ENCODE data around the gene SLC35F1.

SLC35F1 gene

GRCh38 chr6:118294906-118295305 is 387.8 kb downstream of the SLC35F1 start:
- no peaks in the 10 kb centered on the region for H3K4me1 ChIP-seq (ENCODE audit: control insufficient read depth, insufficient read depth, low read length)
- WGBS, 2 experiments = no CpG with 5 or more reads among the region's 1 CpG

GRCh38 chr6:118295336-118295735 is 388.3 kb downstream of the SLC35F1 start:
- no peaks in the 10 kb centered on the region for H3K36me3 ChIP-seq (ENCODE audit: control insufficient read depth, insufficient read depth, low read length)
- H3K27me3 ChIP-seq (ENCODE audit: control insufficient read depth, insufficient read depth, low read length, poor library complexity, severe bottlenecking) = no peaks in the 10 kb centered on the region
- H3K4me3 ChIP-seq (ENCODE audit: insufficient read depth, low read depth, low read length) = no peak overlapping the region
- H3K9me3 ChIP-seq (ENCODE audit: control insufficient read depth, low read length) = no peaks in the 10 kb centered on the region
- no peak overlapping the region for H3K27ac ChIP-seq (ENCODE audit: insufficient read depth, low read depth, low read length, poor library complexity, severe bottlenecking)
- no peaks in the 10 kb centered on the region for H3K4me1 ChIP-seq (ENCODE audit: control insufficient read depth, insufficient read depth, low read length)

More at GRCh38 chr6:118294906-118295305, 387.8 kb downstream of the SLC35F1 start:
- H3K4me3 ChIP-seq (ENCODE audit: insufficient read depth, low read depth, low read length) = no peak overlapping the region
- no peaks in the 10 kb centered on the region for H3K36me3 ChIP-seq (ENCODE audit: control insufficient read depth, insufficient read depth, low read length)
- no peaks in the 10 kb centered on the region for H3K27me3 ChIP-seq (ENCODE audit: control insufficient read depth, insufficient read depth, low read length, poor library complexity, severe bottlenecking)
- H3K9me3 ChIP-seq (ENCODE audit: control insufficient read depth, low read length) = no peaks in the 10 kb centered on the region
- H3K27ac ChIP-seq (ENCODE audit: insufficient read depth, low read depth, low read length, poor library complexity, severe bottlenecking) = no peak overlapping the region

DNA sequence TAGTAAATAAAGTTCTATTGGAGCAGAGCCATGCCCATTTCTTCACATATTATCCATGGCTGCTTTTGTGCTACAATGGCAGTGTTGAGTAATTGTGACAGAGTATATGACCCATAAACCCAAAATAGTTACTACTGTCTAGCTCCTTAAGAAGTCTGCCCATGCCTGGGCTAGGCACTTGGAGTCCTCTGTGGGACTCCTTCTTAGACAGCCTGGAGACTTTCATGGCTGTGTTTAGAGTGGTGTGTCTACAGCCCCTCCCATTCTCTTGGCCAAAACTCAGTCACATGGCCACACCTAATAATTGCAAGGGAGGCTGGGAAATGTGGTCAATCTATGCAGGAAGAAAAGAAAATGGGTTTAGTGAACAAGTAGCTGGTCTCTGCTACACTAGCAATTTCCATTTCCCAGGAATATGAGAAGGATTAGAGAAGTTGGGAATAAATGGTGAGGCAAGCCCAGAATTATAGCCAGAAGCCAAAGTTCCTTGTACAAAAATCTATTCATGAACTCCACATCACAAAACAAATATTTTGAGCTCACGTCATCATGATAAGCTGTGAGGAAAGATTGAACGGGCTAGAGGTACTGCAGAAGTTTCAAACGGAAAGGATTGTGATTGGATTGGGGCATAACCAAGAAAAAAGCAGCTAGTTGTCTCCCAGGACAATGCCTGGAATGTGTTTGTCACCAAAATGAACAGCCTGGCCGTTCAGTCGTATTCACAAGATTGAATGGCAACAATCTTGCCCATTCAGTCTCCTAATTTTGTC is 389.3 kb downstream of the SLC35F1 start:
- Histone ChIP-seq H3K4me3 (ENCODE audit: insufficient read depth, low read depth, low read length) (no peak overlapping the region), H3K4me1 (ENCODE audit: control insufficient read depth, insufficient read depth, low read length) (no peaks in the 10 kb centered on the region), H3K9me3 (ENCODE audit: control insufficient read depth, low read length) (no peaks in the 10 kb centered on the region), H3K36me3 (ENCODE audit: control insufficient read depth, insufficient read depth, low read length) (no peaks in the 10 kb centered on the region), H3K27ac (ENCODE audit: insufficient read depth, low read depth, low read length, poor library complexity, severe bottlenecking) (no peak overlapping the region), H3K27me3 (ENCODE audit: control insufficient read depth, insufficient read depth, low read length, poor library complexity, severe bottlenecking) (no peaks in the 10 kb centered on the region)
- WGBS, 2 experiments = 89 to 95% methylated on average over 5 of the region's 5 CpGs

- H3K4me3 ChIP-seq (ENCODE audit: insufficient read depth, low read depth, low read length) = no peak overlapping the region
- H3K36me3 ChIP-seq (ENCODE audit: control insufficient read depth, insufficient read depth, low read length) = no peaks in the 10 kb centered on the region
- WGBS, 2 experiments = 98 to 100% methylated on average over 2 of the region's 2 CpGs
- no peaks in the 10 kb centered on the region for H3K9me3 ChIP-seq (ENCODE audit: control insufficient read depth, low read length)
- H3K4me1 ChIP-seq (ENCODE audit: control insufficient read depth, insufficient read depth, low read length) = no peaks in the 10 kb centered on the region
- H3K27me3 ChIP-seq (ENCODE audit: control insufficient read depth, insufficient read depth, low read length, poor library complexity, severe bottlenecking) = no peaks in the 10 kb centered on the region
- H3K27ac ChIP-seq (ENCODE audit: insufficient read depth, low read depth, low read length, poor library complexity, severe bottlenecking) = no peak overlapping the region
Measured at GRCh38 chr6:118297821-118298220, 390.8 kb downstream of the SLC35F1 start.

- Histone ChIP-seq H3K36me3 (ENCODE audit: control insufficient read depth, insufficient read depth, low read length) (no peaks in the 10 kb centered on the region), H3K9me3 (ENCODE audit: control insufficient read depth, low read length) (no peaks in the 10 kb centered on the region), H3K4me1 (ENCODE audit: control insufficient read depth, insufficient read depth, low read length) (no peaks in the 10 kb centered on the region), H3K27me3 (ENCODE audit: control insufficient read depth, insufficient read depth, low read length, poor library complexity, severe bottlenecking) (no peaks in the 10 kb centered on the region), H3K27ac (ENCODE audit: insufficient read depth, low read depth, low read length, poor library complexity, severe bottlenecking) (no peak overlapping the region), H3K4me3 (ENCODE audit: insufficient read depth, low read depth, low read length) (no peak overlapping the region)
- WGBS, 2 experiments = 92 to 93% methylated on average over 7 to 8 of the region's 8 CpGs
Measured at GRCh38 chr6:118298476-118299427, 391.7 kb downstream of the SLC35F1 start.

DNA sequence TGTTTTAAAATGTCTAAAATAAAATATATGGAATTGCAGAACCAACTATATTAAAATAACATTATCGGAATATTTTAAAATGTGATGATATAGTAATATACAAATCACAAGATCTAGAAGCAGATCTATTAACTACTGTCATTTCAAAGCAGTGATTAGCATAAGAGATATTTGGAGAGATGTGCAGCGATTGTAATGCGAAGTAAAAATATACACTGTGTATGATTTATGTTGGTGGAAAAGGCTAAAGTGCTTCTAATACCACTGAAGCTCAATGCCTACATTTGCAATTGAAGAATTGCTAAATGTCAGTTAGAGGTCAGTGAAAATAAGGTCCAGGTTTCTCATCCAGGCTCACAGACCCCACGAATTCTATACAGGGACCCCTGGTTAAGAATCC is 392.4 kb downstream of the SLC35F1 start:
- H3K9me3 ChIP-seq (ENCODE audit: control insufficient read depth, low read length) = no peaks in the 10 kb centered on the region
- no peaks in the 10 kb centered on the region for H3K4me1 ChIP-seq (ENCODE audit: control insufficient read depth, insufficient read depth, low read length)
- WGBS, 2 experiments = 87 to 94% methylated on average over 3 of the region's 4 CpGs
- no peak overlapping the region for H3K27ac ChIP-seq (ENCODE audit: insufficient read depth, low read depth, low read length, poor library complexity, severe bottlenecking)
- H3K4me3 ChIP-seq (ENCODE audit: insufficient read depth, low read depth, low read length) = no peak overlapping the region
- H3K36me3 ChIP-seq (ENCODE audit: control insufficient read depth, insufficient read depth, low read length) = no peaks in the 10 kb centered on the region
- H3K27me3 ChIP-seq (ENCODE audit: control insufficient read depth, insufficient read depth, low read length, poor library complexity, severe bottlenecking) = no peaks in the 10 kb centered on the region

GRCh38 chr6:118304321-118304720 is 397.3 kb downstream of the SLC35F1 start:
- WGBS, 2 experiments = 73% methylated on average over 1 of the region's 1 CpG; no CpG with 5 or more reads in 1 of the 2 experiments
- H3K27me3 ChIP-seq (ENCODE audit: control insufficient read depth, insufficient read depth, low read length, poor library complexity, severe bottlenecking) = no peaks in the 10 kb centered on the region
- H3K4me3 ChIP-seq (ENCODE audit: insufficient read depth, low read depth, low read length) = no peak overlapping the region
- H3K9me3 ChIP-seq (ENCODE audit: control insufficient read depth, low read length) = no peaks in the 10 kb centered on the region
- no peaks in the 10 kb centered on the region for H3K4me1 ChIP-seq (ENCODE audit: control insufficient read depth, insufficient read depth, low read length)
- H3K27ac ChIP-seq (ENCODE audit: insufficient read depth, low read depth, low read length, poor library complexity, severe bottlenecking) = no peak overlapping the region
- H3K36me3 ChIP-seq (ENCODE audit: control insufficient read depth, insufficient read depth, low read length) = no peaks in the 10 kb centered on the region

GRCh38 chr6:118305081-118305480 is 398.0 kb downstream of the SLC35F1 start:
- H3K4me1 ChIP-seq (ENCODE audit: control insufficient read depth, insufficient read depth, low read length) = no peaks in the 10 kb centered on the region
- H3K9me3 ChIP-seq (ENCODE audit: control insufficient read depth, low read length) = no peaks in the 10 kb centered on the region
- H3K27me3 ChIP-seq (ENCODE audit: control insufficient read depth, insufficient read depth, low read length, poor library complexity, severe bottlenecking) = no peaks in the 10 kb centered on the region
- no peak overlapping the region for H3K4me3 ChIP-seq (ENCODE audit: insufficient read depth, low read depth, low read length)
- H3K36me3 ChIP-seq (ENCODE audit: control insufficient read depth, insufficient read depth, low read length) = no peaks in the 10 kb centered on the region
- 92 to 98% methylated on average over 1 of the region's 1 CpG for WGBS, 2 experiments
- H3K27ac ChIP-seq (ENCODE audit: insufficient read depth, low read depth, low read length, poor library complexity, severe bottlenecking) = no peak overlapping the region

GRCh38 chr6:118306392-118307238 is 399.6 kb downstream of the SLC35F1 start:
- WGBS, 2 experiments = 83 to 88% methylated on average over 6 of the region's 6 CpGs
- Histone ChIP-seq H3K27ac (ENCODE audit: insufficient read depth, low read depth, low read length, poor library complexity, severe bottlenecking) (peak overlapping the region; percentile 30), H3K36me3 (ENCODE audit: control insufficient read depth, insufficient read depth, low read length) (no peaks in the 10 kb centered on the region), H3K27me3 (ENCODE audit: control insufficient read depth, insufficient read depth, low read length, poor library complexity, severe bottlenecking) (no peaks in the 10 kb centered on the region), H3K9me3 (ENCODE audit: control insufficient read depth, low read length) (no peaks in the 10 kb centered on the region), H3K4me3 (ENCODE audit: insufficient read depth, low read depth, low read length) (no peak overlapping the region), H3K4me1 (ENCODE audit: control insufficient read depth, insufficient read depth, low read length) (no peaks in the 10 kb centered on the region)
